IMR-90 (cell line): ENCODE measurements around the gene ZFP92. TPM values are rescaled to one million over a fixed set of nuclear protein-coding genes. Genes with fewer than 3 reads are reported as not detected.

Experiments
- ATAC-seq: fragments of 200-7000 bp; cut with Tn5 transposase; 2 replicates; pipeline ENCODE4 v1.9.1; 2020; ENCODE audit warnings: low read depth, mild to moderate bottlenecking, moderate library complexity
- BruUV-seq: library from RNA; stranded (reverse); fragments of 400-500 nt; replicated peaks from 2 replicates; lab custom pipeline; 2021; lab: Mats Ljungman, UMichigan
- CTCF ChIA-PET: fragments of 300-600 bp; formaldehyde crosslinking; extraction: SDS; loops from one replicate; lab custom pipeline; 2021; ENCODE audit warnings: antibody characterized with exemption; lab: Yijun Ruan, JAX
- POLR2A ChIA-PET: fragments of 300-600 bp; sonication (Branson Sonifier 250); formaldehyde crosslinking; loops from one replicate; lab custom pipeline; 2022; ENCODE audit warnings: antibody characterized with exemption; ENCODE audit not compliant: unreplicated experiment; lab: Charles Lee
- DNase-seq: peaks from one replicate; pipeline ENCODE4 v3.0.0; 2013
- H2AFZ ChIP-seq: replicated peaks from 2 replicates; pipeline ENCODE3; 2013; ENCODE audit warnings: low read length, mild to moderate bottlenecking; ENCODE audit not compliant: poor library complexity
- H2AK5ac ChIP-seq: 2 replicates; pipeline ENCODE4 v1.6.1; 2013; ENCODE audit warnings: low read depth, low read length, inconsistent platforms
- H2AK9ac ChIP-seq: replicated peaks from 2 replicates; pipeline ENCODE3; 2013; ENCODE audit warnings: mild to moderate bottlenecking, low read depth, low read length, moderate library complexity; ENCODE audit not compliant: poor library complexity
- H2BK120ac ChIP-seq: 2 replicates; pipeline ENCODE4 v1.6.1; 2013; ENCODE audit warnings: low read depth, low read length, inconsistent platforms
- H2BK15ac ChIP-seq: 3 replicates; pipeline ENCODE4 v1.6.1; 2013; ENCODE audit warnings: low read depth, low read length, inconsistent platforms
- H2BK20ac ChIP-seq: 2 replicates; pipeline ENCODE4 v1.6.1; 2013; ENCODE audit warnings: low read depth, mild to moderate bottlenecking, inconsistent platforms, low read length, moderate library complexity
- H2BK5ac ChIP-seq: 2 replicates; pipeline ENCODE4 v1.6.1; 2013; ENCODE audit warnings: mild to moderate bottlenecking, low read depth, low read length, inconsistent platforms; ENCODE audit not compliant: poor library complexity, severe bottlenecking
- H3K14ac ChIP-seq: replicated peaks from 2 replicates; pipeline ENCODE4 v1.6.1; 2013; ENCODE audit warnings: low read depth, low read length, inconsistent platforms
- H3K18ac ChIP-seq: 2 replicates; pipeline ENCODE4 v1.6.1; 2013; ENCODE audit warnings: low read depth, low read length, control low read depth
- H3K23ac ChIP-seq: 2 replicates; pipeline ENCODE4 v1.6.1; 2013; ENCODE audit warnings: low read depth, low read length, inconsistent platforms
- H3K27ac ChIP-seq: 2 replicates; pipeline ENCODE4 v1.5.1; 2013; ENCODE audit warnings: mild to moderate bottlenecking, control low read depth, low read length; ENCODE audit not compliant: insufficient read depth
- H3K27me3 ChIP-seq: 2 replicates; pipeline ENCODE4 v1.6.1; 2013; ENCODE audit warnings: low read length; ENCODE audit not compliant: control insufficient read depth, insufficient read depth
- H3K36me3 ChIP-seq: 2 replicates; pipeline ENCODE4 v1.6.1; 2013; ENCODE audit warnings: low read length, mixed read lengths; ENCODE audit not compliant: control insufficient read depth, insufficient read depth
- H3K4ac ChIP-seq: 2 replicates; pipeline ENCODE4 v1.6.1; 2013; ENCODE audit warnings: low read depth, low read length, inconsistent platforms
- H3K4me1 ChIP-seq: 2 replicates; pipeline ENCODE4 v1.6.1; 2013; ENCODE audit warnings: low read length, mixed read lengths; ENCODE audit not compliant: control insufficient read depth, insufficient read depth
- H3K4me2 ChIP-seq: 2 replicates; pipeline ENCODE4 v1.6.1; 2013; ENCODE audit warnings: low read depth, mild to moderate bottlenecking, control low read depth, low read length, moderate library complexity
- H3K4me3 ChIP-seq: 2 replicates; pipeline ENCODE4 v1.5.1; 2013; ENCODE audit warnings: low read depth, mild to moderate bottlenecking, control low read depth, low read length, moderate library complexity; ENCODE audit not compliant: insufficient read depth
- H3K56ac ChIP-seq: 2 replicates; pipeline ENCODE4 v1.6.1; 2013; ENCODE audit warnings: low read length, inconsistent platforms; ENCODE audit not compliant: insufficient read depth; ENCODE audit errors: extremely low read depth
- H3K79me1 ChIP-seq, 2 experiments: 2 replicates each; pipeline ENCODE4 v1.6.1; 2013; ENCODE audit warnings: low read length in 2 of 2, inconsistent platforms in 1 of 2, low read depth in 1 of 2
- H3K9ac ChIP-seq: 2 replicates; pipeline ENCODE4 v1.6.1; 2013; ENCODE audit warnings: low read depth, low read length, control low read depth
- H3K9me1 ChIP-seq: 2 replicates; pipeline ENCODE4 v1.6.1; 2013; ENCODE audit warnings: low read length, inconsistent platforms; ENCODE audit not compliant: insufficient read depth
- H3K9me3 ChIP-seq: 2 replicates; pipeline ENCODE4 v1.6.1; 2013; ENCODE audit warnings: low read length; ENCODE audit not compliant: control insufficient read depth, insufficient read depth
- H4K20me1 ChIP-seq: 2 replicates; pipeline ENCODE4 v1.6.1; 2013; ENCODE audit warnings: low read length, inconsistent platforms; ENCODE audit not compliant: insufficient read depth
- H4K5ac ChIP-seq: 2 replicates; pipeline ENCODE4 v1.6.1; 2013; ENCODE audit warnings: mild to moderate bottlenecking, low read depth, low read length, control low read depth
- H4K8ac ChIP-seq, 2 experiments: 2 replicates each; pipeline ENCODE4 v1.6.1; 2013; ENCODE audit warnings: low read depth in 2 of 2, low read length in 2 of 2, control low read depth in 1 of 2, inconsistent platforms in 1 of 2
- H4K91ac ChIP-seq: 2 replicates; pipeline ENCODE4 v1.6.1; 2013; ENCODE audit warnings: low read depth, low read length, inconsistent platforms; ENCODE audit not compliant: insufficient read depth
- BHLHE40 ChIP-seq: fragments of 150-350 bp; IDR thresholded peaks from 2 replicates; pipeline ENCODE4 v1.6.1; 2016; ENCODE audit warnings: mild to moderate bottlenecking, low read depth, low read length
- CEBPB ChIP-seq: IDR thresholded peaks from 2 replicates; pipeline ENCODE4 v1.6.1; 2012; ENCODE audit warnings: low read depth, low read length, improper control_type of control experiment
- CHD1 ChIP-seq: IDR thresholded peaks from 2 replicates; pipeline ENCODE4 v1.6.1; 2012; ENCODE audit warnings: low read depth, low read length, improper control_type of control experiment
- CTCF ChIP-seq: conservative IDR thresholded peaks from 2 replicates; pipeline ENCODE4 v1.5.1; 2012; ENCODE audit warnings: mild to moderate bottlenecking, low read depth, low read length, improper control_type of control experiment
- ELK1 ChIP-seq: fragments of 150-350 bp; IDR thresholded peaks from 2 replicates; pipeline ENCODE4 v1.6.1; 2016; ENCODE audit warnings: low read depth, mild to moderate bottlenecking, low read length, moderate library complexity, borderline replicate concordance
- FOS ChIP-seq: fragments of 150-350 bp; IDR thresholded peaks from 2 replicates; pipeline ENCODE4 v1.6.1; 2016; ENCODE audit warnings: low read depth, low read length
- MAFK ChIP-seq: IDR thresholded peaks from 2 replicates; pipeline ENCODE4 v1.6.1; 2012; ENCODE audit warnings: low read depth, low read length, improper control_type of control experiment
- MAZ ChIP-seq: IDR thresholded peaks from 2 replicates; pipeline ENCODE4 v1.6.1; 2012; ENCODE audit warnings: low read depth, mild to moderate bottlenecking, low read length, improper control_type of control experiment, moderate library complexity, borderline replicate concordance
- MXI1 ChIP-seq: IDR thresholded peaks from 2 replicates; pipeline ENCODE4 v1.6.1; 2012; ENCODE audit warnings: low read depth, mild to moderate bottlenecking, low read length, moderate library complexity, borderline replicate concordance
- POLR2A ChIP-seq: IDR thresholded peaks from 2 replicates; pipeline ENCODE4 v1.6.1; 2012; ENCODE audit warnings: mild to moderate bottlenecking, low read depth, low read length
- RAD21 ChIP-seq: IDR thresholded peaks from 2 replicates; pipeline ENCODE4 v1.6.1; 2012; ENCODE audit warnings: low read length, improper control_type of control experiment
- RCOR1 ChIP-seq: IDR thresholded peaks from 2 replicates; pipeline ENCODE4 v1.6.1; 2012; ENCODE audit warnings: mild to moderate bottlenecking, low read length, improper control_type of control experiment; ENCODE audit not compliant: insufficient replicate concordance
- RFX5 ChIP-seq: IDR thresholded peaks from 2 replicates; pipeline ENCODE4 v1.8.0; 2012; ENCODE audit warnings: low read depth, mild to moderate bottlenecking, low read length, moderate library complexity
- SMC3 ChIP-seq: fragments of 150-350 bp; IDR thresholded peaks from 2 replicates; pipeline ENCODE4 v1.6.1; 2016; ENCODE audit warnings: low read depth, mild to moderate bottlenecking, antibody characterized with exemption, low read length, moderate library complexity
- USF2 ChIP-seq: fragments of 150-350 bp; IDR thresholded peaks from 2 replicates; pipeline ENCODE4 v1.6.1; 2017; ENCODE audit warnings: mild to moderate bottlenecking, antibody characterized with exemption, low read length, low read depth
- WGBS, 2 experiments: methylation state at CpG; one replicate each; pipeline versions ENCODE4 v1.1.5 to v1.1.7; 2013; ENCODE audit warnings: missing lambda C conversion rate in 2 of 2; ENCODE audit not compliant: insufficient read length in 1 of 2; ENCODE audit errors: extremely low coverage in 2 of 2; 5-methylcytosine and 5-hydroxymethylcytosine counted together
- dilution Hi-C: fragments of 300-500 bp; cut with HindIII; formaldehyde crosslinking; loops from one replicate; pipeline ENCODE4 v1.14.3; 2018; ENCODE audit warnings: low sequenced_read_pairs; ENCODE audit not compliant: unreplicated experiment
- in situ Hi-C: fragments of 300-500 bp; cut with MboI; formaldehyde crosslinking; loops from 3 replicates; pipeline ENCODE4 v1.14.3; 2019; ENCODE audit warnings: low sequenced_read_pairs, inconsistent platforms, mixed read lengths
- intact Hi-C: fragments of 100-400 bp; cut with micrococcal nuclease; formaldehyde crosslinking; loops from 2 replicates; pipeline ENCODE4 v1.10.0; 2022
- polyA plus RNA-seq, 3 experiments: library from polyadenylated mRNA; depleted of rRNA; stranded (reverse); fragments of >200 nt; gene quantifications; 2 replicates each; pipeline ENCODE4 v1.2.3, GENCODE V29; 2012; ENCODE audit warnings: low replicate concordance in 1 of 3
- total RNA-seq: library from RNA; depleted of rRNA; stranded (reverse); fragments of >200 nt; gene quantifications from 2 replicates; pipeline ENCODE4 v1.2.3, GENCODE V29; 2012

Gene ZFP92
- total and polyA plus RNA-seq, 2 of the 4 experiments (the other 2 are of a cell fraction) = under 0.01 to 0.03 TPM

- dilution Hi-C loops = no loop called here
- CTCF ChIA-PET = no interaction called here
- no peak overlapping the region for H3K23ac ChIP-seq
- no peak overlapping the region for H3K27ac ChIP-seq
- no peaks in the 10 kb centered on the region for H3K36me3 ChIP-seq
- intact Hi-C loops = no loop called here
- WGBS, 2 experiments = 73% methylated on average over 2 of the region's 5 CpGs; no CpG with 5 or more reads in 1 of the 2 experiments
- no peaks in the 10 kb centered on the region for H3K9me1 ChIP-seq
- no TSS peak for BruUV-seq
- H3K56ac ChIP-seq = no peak overlapping the region
- no peaks in the 10 kb centered on the region for H4K20me1 ChIP-seq
- H3K4me3 ChIP-seq = no peak overlapping the region
- peaks cover 2% of the 10 kb centered on the region; the same call in 1 of the 2 replicates for H3K9me3 ChIP-seq
- H3K18ac ChIP-seq = no peak overlapping the region
- in situ Hi-C loops = no loop called here
- no peak overlapping the region for H4K8ac ChIP-seq
- no peaks in the 10 kb centered on the region for H3K4me1 ChIP-seq
- H3K4me2 ChIP-seq = no peak overlapping the region
- H4K91ac ChIP-seq = no peak overlapping the region
- TF ChIP-seq SMC3 = no peak
- no peak for TF ChIP-seq USF2
- TF ChIP-seq MXI1 = no peak
- no peak for TF ChIP-seq FOS
- no peak for TF ChIP-seq CEBPB
- TF ChIP-seq POLR2A = no peak
- TF ChIP-seq RCOR1 = no peak
- no peak for TF ChIP-seq BHLHE40
- no peak for TF ChIP-seq RAD21
- no peak for TF ChIP-seq MAFK
- no peak for TF ChIP-seq MAZ
- no peak for TF ChIP-seq ELK1
- no peak for TF ChIP-seq CHD1
- TF ChIP-seq RFX5 = no peak
- TF ChIP-seq CTCF = no peak
- POLR2A ChIA-PET = no interaction called here
- no peak overlapping the region for H2BK20ac ChIP-seq
- no peak overlapping the region for H2AFZ ChIP-seq
- no peak overlapping the region for H3K9ac ChIP-seq
- no peak overlapping the region for H2BK120ac ChIP-seq
- DNase-seq = no peak
- H2BK5ac ChIP-seq = no peak overlapping the region
- H3K27me3 ChIP-seq = peaks cover 10% of the 10 kb centered on the region
- H3K79me1 ChIP-seq = no peaks in the 10 kb centered on the region
- no peak for ATAC-seq
- no peak overlapping the region for H3K14ac ChIP-seq
- no peak overlapping the region for H2BK15ac ChIP-seq
- H3K4ac ChIP-seq = no peak overlapping the region
- H4K5ac ChIP-seq = no peak overlapping the region
- H2AK9ac ChIP-seq = no peak overlapping the region
- no peak overlapping the region for H2AK5ac ChIP-seq
These were observed 35.7 kb upstream of the ZFP92 start for GRCh38 chrX:153375571-153375970.
